ENCODE results near the gene TBL1X. TPM values are rescaled to one million over a fixed set of nuclear protein-coding genes. Genes with fewer than 3 reads are reported as not detected.

The TBL1X gene
- total and polyA plus RNA-seq, 2 of the 4 experiments (the other 2 are of a cell fraction): 16.2 to 20.8 TPM

GRCh38 chrX:9494771-9495170 is 29.9 kb downstream of the TBL1X start:
- H3K9ac ChIP-seq (ENCODE audit: low read depth, low read length): no peak overlapping the region
- no peak overlapping the region for H2AK9ac ChIP-seq (replicated peaks; ENCODE audit: low read depth, low read length, poor library complexity)
- H3K4me3 ChIP-seq (ENCODE audit: insufficient read depth, low read depth, low read length): no peak overlapping the region
- H4K20me1 ChIP-seq (ENCODE audit: insufficient read depth, low read length): peaks cover 68% of the 10 kb centered on the region
- H3K9me1 ChIP-seq (ENCODE audit: insufficient read depth, low read length): peaks cover 14% of the 10 kb centered on the region; the same call in 1 of the 2 replicates
- no peak overlapping the region for H2AFZ ChIP-seq (replicated peaks; ENCODE audit: low read length, poor library complexity)
- no peak overlapping the region for H4K8ac ChIP-seq (ENCODE audit: low read depth in 2 of 2, low read length in 2 of 2)
- H3K14ac ChIP-seq (replicated peaks; ENCODE audit: low read depth, low read length): no peak overlapping the region
- dilution Hi-C loops (cut with HindIII; ENCODE audit: low sequenced_read_pairs, unreplicated experiment) (no loop called here), in situ Hi-C loops (cut with MboI; ENCODE audit: low sequenced_read_pairs) (no loop called here), intact Hi-C loops (cut with micrococcal nuclease) (no loop called here)
- H3K56ac ChIP-seq (ENCODE audit: extremely low read depth, insufficient read depth, low read length): no peak overlapping the region
- no peak overlapping the region for H2BK120ac ChIP-seq (ENCODE audit: low read depth, low read length)
- no peak overlapping the region for H3K18ac ChIP-seq (ENCODE audit: low read depth, low read length)
- POLR2A ChIA-PET (ENCODE audit: unreplicated experiment): no interaction called here
- no peak overlapping the region for H4K5ac ChIP-seq (ENCODE audit: low read depth, low read length)
- peaks cover 9% of the 10 kb centered on the region for H3K4me1 ChIP-seq (ENCODE audit: control insufficient read depth, insufficient read depth, low read length)
- no CpG with 5 or more reads among the region's 6 CpGs for WGBS, 2 experiments (ENCODE audit: extremely low coverage in 2 of 2, insufficient read length in 1 of 2)
- H4K91ac ChIP-seq (ENCODE audit: insufficient read depth, low read depth, low read length): no peak overlapping the region
- no TSS peak for BruUV-seq (replicated peaks)
- H3K4ac ChIP-seq (ENCODE audit: low read depth, low read length): no peak overlapping the region
- no peaks in the 10 kb centered on the region; the same call in 1 of the 2 replicates for H3K36me3 ChIP-seq (ENCODE audit: control insufficient read depth, insufficient read depth, low read length)
- no peak overlapping the region for H2BK5ac ChIP-seq (ENCODE audit: low read depth, low read length, poor library complexity, severe bottlenecking)
- no peak overlapping the region for H2AK5ac ChIP-seq (ENCODE audit: low read depth, low read length)
- no peak overlapping the region for H3K27ac ChIP-seq (ENCODE audit: insufficient read depth, low read length)
- peak; percentile 41 for DNase-seq
- no peak overlapping the region for H3K23ac ChIP-seq (ENCODE audit: low read depth, low read length)
- H2BK20ac ChIP-seq (ENCODE audit: low read depth, low read length): no peak overlapping the region
- no peak for TF ChIP-seq SMC3 (IDR thresholded peaks at IDR 0.05; ENCODE audit: low read depth, low read length)
- TF ChIP-seq RAD21 (IDR thresholded peaks at IDR 0.05; ENCODE audit: low read length): no peak
- 0 out of 2 replicates have a peak, but pooled peaks have one; percentile 15 for TF ChIP-seq NFE2L2 (IDR thresholded peaks at IDR 0.05; ENCODE audit: low read depth, low read length)
- TF ChIP-seq MAZ (IDR thresholded peaks at IDR 0.05; ENCODE audit: borderline replicate concordance, low read depth, low read length): no peak
- no peaks in the 10 kb centered on the region for H3K9me3 ChIP-seq (ENCODE audit: control insufficient read depth, insufficient read depth, low read length)
- no peak overlapping the region for H2BK15ac ChIP-seq (ENCODE audit: low read depth, low read length)
- no peaks in the 10 kb centered on the region for H3K27me3 ChIP-seq (ENCODE audit: control insufficient read depth, insufficient read depth, low read length)
- peaks cover 3 to 62% of the 10 kb centered on the region in 2 experiments; a peak in 3 of 4 replicates for H3K79me1 ChIP-seq (ENCODE audit: low read depth in 1 of 2, low read length in 2 of 2)
- no peak for ATAC-seq (ENCODE audit: low read depth)
- CTCF ChIA-PET: no interaction called here
- no peak overlapping the region for H3K4me2 ChIP-seq (ENCODE audit: low read depth, low read length)

Data from IMR-90 (cell line).